ENCODE measurements around the gene NDRG3.

NDRG3 gene

GRCh38 chr20:36742558-36742957 lies 3.3 kb downstream of the NDRG3 start:
- Histone ChIP-seq H3K9me2 (replicated peaks; ENCODE audit: insufficient read depth, low read length) (no peaks in the 10 kb centered on the region), H3K27ac (ENCODE audit: low read depth, low read length) (no peak overlapping the region), H3K4me2 (ENCODE audit: low read depth, low read length, poor library complexity, severe bottlenecking) (no peak overlapping the region), H3K27me3 (ENCODE audit: low read length) (no peaks in the 10 kb centered on the region), H3K36me3 (ENCODE audit: low read length) (no peaks in the 10 kb centered on the region), H3K9me3 (ENCODE audit: insufficient read depth, low read length) (no peaks in the 10 kb centered on the region), H2AFZ (ENCODE audit: low read depth, low read length, severe bottlenecking) (no peak overlapping the region), H3K79me2 (ENCODE audit: insufficient read depth, low read length) (peaks cover 2% of the 10 kb centered on the region), H3K4me3 (ENCODE audit: insufficient read depth, low read length, poor library complexity, severe bottlenecking) (no peak overlapping the region), H3F3A (ENCODE audit: insufficient read depth) (peaks cover 29% of the 10 kb centered on the region; the same call in 1 of the 2 replicates), H4K20me1 (ENCODE audit: low read depth, low read length) (no peaks in the 10 kb centered on the region), H3K9ac (ENCODE audit: low read length) (no peak overlapping the region)
- no peak for TF ChIP-seq EZH2phosphoT487 (conservative IDR thresholded peaks at IDR 0.05; ENCODE audit: low read length)
- TF ChIP-seq CTCF (IDR thresholded peaks at IDR 0.05; ENCODE audit: insufficient read depth, low read length, poor library complexity, severe bottlenecking) = no peak

GRCh38 chr20:36741072-36741471 lies 4.8 kb downstream of the NDRG3 start:
- H3K9me3 ChIP-seq (ENCODE audit: insufficient read depth, low read length) = no peaks in the 10 kb centered on the region
- no peaks in the 10 kb centered on the region for H3K9me2 ChIP-seq (replicated peaks; ENCODE audit: insufficient read depth, low read length)
- TF ChIP-seq CTCF (IDR thresholded peaks at IDR 0.05; ENCODE audit: insufficient read depth, low read length, poor library complexity, severe bottlenecking) = no peak
- no peak for TF ChIP-seq EZH2phosphoT487 (conservative IDR thresholded peaks at IDR 0.05; ENCODE audit: low read length)
- H3K4me2 ChIP-seq (ENCODE audit: low read depth, low read length, poor library complexity, severe bottlenecking) = no peak overlapping the region
- no peak overlapping the region for H3K9ac ChIP-seq (ENCODE audit: low read length)
- no peaks in the 10 kb centered on the region for H3K27me3 ChIP-seq (ENCODE audit: low read length)
- H3F3A ChIP-seq (ENCODE audit: insufficient read depth) = peaks cover 24% of the 10 kb centered on the region; the same call in 1 of the 2 replicates
- peaks cover 7% of the 10 kb centered on the region for H3K79me2 ChIP-seq (ENCODE audit: insufficient read depth, low read length)
- no peak overlapping the region for H2AFZ ChIP-seq (ENCODE audit: low read depth, low read length, severe bottlenecking)
- H3K4me3 ChIP-seq (ENCODE audit: insufficient read depth, low read length, poor library complexity, severe bottlenecking) = no peak overlapping the region
- no peaks in the 10 kb centered on the region for H3K36me3 ChIP-seq (ENCODE audit: low read length)
- no peak overlapping the region for H3K27ac ChIP-seq (ENCODE audit: low read depth, low read length)
- no peaks in the 10 kb centered on the region for H4K20me1 ChIP-seq (ENCODE audit: low read depth, low read length)

- Histone ChIP-seq H3K4me2 (ENCODE audit: low read depth, low read length, poor library complexity, severe bottlenecking) (no peak overlapping the region), H3K27ac (ENCODE audit: low read depth, low read length) (no peak overlapping the region), H3F3A (ENCODE audit: insufficient read depth) (peaks cover 11% of the 10 kb centered on the region; the same call in 1 of the 2 replicates)
Measured at GRCh38 chr20:36737183-36737499, 8.7 kb downstream of the NDRG3 start.

More at GRCh38 chr20:36737183-36737499, 8.7 kb downstream of the NDRG3 start:
- Histone ChIP-seq H3K27me3 (ENCODE audit: low read length) (no peaks in the 10 kb centered on the region), H3K9ac (ENCODE audit: low read length) (no peak overlapping the region), H3K9me3 (ENCODE audit: insufficient read depth, low read length) (no peaks in the 10 kb centered on the region), H3K9me2 (replicated peaks; ENCODE audit: insufficient read depth, low read length) (no peaks in the 10 kb centered on the region), H3K36me3 (ENCODE audit: low read length) (no peaks in the 10 kb centered on the region), H3K4me3 (ENCODE audit: insufficient read depth, low read length, poor library complexity, severe bottlenecking) (no peak overlapping the region), H4K20me1 (ENCODE audit: low read depth, low read length) (no peaks in the 10 kb centered on the region), H2AFZ (ENCODE audit: low read depth, low read length, severe bottlenecking) (no peak overlapping the region), H3K79me2 (ENCODE audit: insufficient read depth, low read length) (peaks cover 7% of the 10 kb centered on the region)
- no peak for TF ChIP-seq EZH2phosphoT487 (conservative IDR thresholded peaks at IDR 0.05; ENCODE audit: low read length)
- no peak for TF ChIP-seq CTCF (IDR thresholded peaks at IDR 0.05; ENCODE audit: insufficient read depth, low read length, poor library complexity, severe bottlenecking)
